Measurements from ENCODE around the gene ABCA13.
A peak's percentile ranks its signal among the peaks of the same experiment; 100 is the strongest.

The ABCA13 gene

DNA sequence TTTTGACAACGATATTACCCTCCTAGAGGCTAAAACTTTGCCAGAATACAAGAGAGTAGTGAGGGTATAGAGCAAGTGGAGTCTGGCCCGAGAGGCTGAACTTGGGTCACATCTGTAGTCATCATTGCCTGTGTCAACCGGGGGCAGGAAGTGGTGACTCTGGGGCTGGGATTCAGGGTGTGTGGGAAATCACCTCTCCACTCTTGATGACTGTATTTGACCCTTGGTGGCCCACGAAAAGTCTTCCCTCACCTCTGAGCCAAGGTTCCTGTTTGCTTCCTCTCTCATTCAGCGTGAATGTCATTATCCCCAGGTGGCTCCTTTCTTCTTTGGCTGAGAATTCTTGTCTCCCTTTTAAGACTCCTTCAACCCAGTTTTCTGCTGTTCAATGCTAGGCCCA lies 240.4 kb downstream of the ABCA13 start:
- H3K4me3 ChIP-seq, result no peak overlapping the region
- no peak overlapping the region for H3K27ac ChIP-seq
- H3K9ac ChIP-seq, result no peak overlapping the region
- no peaks in the 10 kb centered on the region; a peak in 1 of 22 replicates for H4K20me1 ChIP-seq
- peaks cover 0 to 8% (median 0%) of the 10 kb centered on the region in 10 experiments; a peak in 1 of 20 replicates for H3K4me1 ChIP-seq
- peaks cover 0 to 9% (median 0%) of the 10 kb centered on the region in 11 experiments; a peak in 3 of 22 replicates for H3K9me3 ChIP-seq (replicated peaks in 1 of 11)
- H3K4me2 ChIP-seq, result peak overlapping the region in 2 of 11 experiments; percentile 9 to 17; a peak in 2 of 22 replicates
- no peaks in the 10 kb centered on the region for H3K36me3 ChIP-seq
- no peak for TF ChIP-seq Cebpa-rat (IDR thresholded peaks at IDR 0.05)
- H3K27me3 ChIP-seq, result no peaks in the 10 kb centered on the region

DNA sequence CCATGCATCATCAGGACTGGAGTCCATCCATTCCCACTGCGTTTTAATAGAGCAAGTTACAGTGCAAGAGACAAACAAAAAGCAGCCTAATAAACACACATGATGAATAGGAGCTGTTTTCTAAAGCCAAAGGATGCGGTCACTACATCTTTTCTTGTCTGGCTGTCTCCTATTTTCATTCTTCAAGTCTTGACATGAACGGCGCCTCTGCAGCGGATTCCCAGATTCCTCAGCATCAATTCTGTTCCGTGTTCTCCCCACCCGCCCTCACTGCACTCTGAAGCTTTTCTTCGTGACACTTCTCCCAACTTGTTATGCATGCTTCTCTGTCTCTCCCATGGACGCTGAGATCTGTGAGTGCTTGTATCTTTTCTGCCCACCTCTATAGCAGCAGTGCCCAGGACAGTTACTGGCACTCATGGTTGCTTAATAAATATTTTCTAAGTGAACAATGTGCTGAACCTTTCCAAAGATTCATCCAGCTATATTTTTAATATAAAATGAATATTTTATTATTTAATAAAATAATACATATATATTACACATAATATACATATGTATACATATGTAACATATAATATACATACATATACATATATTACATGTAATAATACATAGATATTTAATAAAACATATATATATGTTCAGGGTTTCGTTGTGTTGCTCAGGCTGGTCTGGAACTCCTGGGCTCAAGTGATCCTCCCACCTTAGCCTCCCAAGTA lies 242.9 kb downstream of the ABCA13 start:
- TF ChIP-seq Cebpa-rat (IDR thresholded peaks at IDR 0.05), result no peak
- H3K4me2 ChIP-seq, result no peak overlapping the region
- H3K27me3 ChIP-seq, result no peaks in the 10 kb centered on the region
- H3K36me3 ChIP-seq, result no peaks in the 10 kb centered on the region
- no peak overlapping the region for H3K4me3 ChIP-seq
- no peak overlapping the region for H3K9ac ChIP-seq
- H3K27ac ChIP-seq, result no peak overlapping the region
- H4K20me1 ChIP-seq, result no peaks in the 10 kb centered on the region; a peak in 1 of 22 replicates
- peaks cover 0 to 8% (median 0%) of the 10 kb centered on the region in 10 experiments; a peak in 1 of 20 replicates for H3K4me1 ChIP-seq
- H3K9me3 ChIP-seq (replicated peaks in 1 of 11), result no peaks in the 10 kb centered on the region

DNA sequence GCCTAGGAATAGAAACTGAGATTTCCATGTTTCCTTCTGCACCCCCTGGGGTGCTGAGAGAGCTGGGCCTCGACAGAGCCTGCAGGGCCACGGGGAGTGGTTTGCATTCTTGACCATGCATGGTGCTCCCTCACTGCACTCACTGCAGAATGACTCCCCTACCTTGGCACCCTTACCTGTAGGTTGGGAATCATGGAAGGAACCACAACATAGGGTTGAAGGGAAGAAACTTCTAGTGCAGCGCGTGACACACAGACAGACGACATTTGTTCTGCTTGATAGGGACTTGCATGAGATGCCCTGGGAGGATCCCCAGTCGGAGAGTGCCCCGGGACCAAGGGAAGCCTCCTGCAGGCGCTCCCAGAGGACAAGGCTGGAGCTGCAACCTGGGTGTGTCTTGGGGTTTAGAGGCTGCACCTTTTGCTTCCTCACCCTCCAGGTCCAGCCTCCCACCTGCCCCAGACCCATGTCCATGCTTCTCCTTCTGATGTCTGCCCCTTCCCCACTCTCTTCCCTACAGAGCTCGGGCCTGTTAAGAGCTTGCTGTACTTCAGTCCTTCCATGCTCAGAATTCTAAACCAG lies 245.2 kb downstream of the ABCA13 start:
- H3K4me3 ChIP-seq, result no peak overlapping the region
- peaks cover 0 to 6% (median 0%) of the 10 kb centered on the region in 10 experiments; a peak in 6 of 20 replicates for H3K4me1 ChIP-seq
- H3K9me3 ChIP-seq (replicated peaks in 1 of 11), result no peaks in the 10 kb centered on the region
- no peak overlapping the region for H3K9ac ChIP-seq
- H3K36me3 ChIP-seq, result no peaks in the 10 kb centered on the region
- no peaks in the 10 kb centered on the region for H3K27me3 ChIP-seq
- no peaks in the 10 kb centered on the region; a peak in 1 of 22 replicates for H4K20me1 ChIP-seq
- no peak overlapping the region for H3K4me2 ChIP-seq
- TF ChIP-seq Cebpa-rat (IDR thresholded peaks at IDR 0.05), result no peak
- H3K27ac ChIP-seq, result no peak overlapping the region

DNA sequence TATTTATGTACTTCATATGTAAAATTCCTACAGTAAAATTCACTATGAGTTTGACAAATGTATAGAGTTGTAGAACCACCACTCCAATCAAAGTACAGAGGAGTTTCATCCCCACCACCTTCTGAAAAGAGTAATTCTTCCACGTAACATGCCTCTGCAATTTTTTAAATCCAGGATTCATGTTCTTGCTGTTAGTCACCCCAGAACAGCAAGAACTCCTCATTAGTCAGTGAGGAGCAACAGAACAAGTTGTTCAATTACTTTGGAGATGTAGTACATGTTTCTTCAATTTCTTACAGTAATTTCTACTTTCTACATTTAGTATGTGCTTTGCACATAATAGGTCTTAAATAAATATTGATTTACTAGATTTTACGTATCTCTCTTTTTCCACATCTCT lies 248.1 kb downstream of the ABCA13 start:
- Histone ChIP-seq H3K27ac (no peak overlapping the region), H3K27me3 (no peaks in the 10 kb centered on the region), H3K9me3 (replicated peaks in 1 of 11) (no peaks in the 10 kb centered on the region), H3K4me3 (no peak overlapping the region), H3K4me1 (peaks cover 0 to 11% (median 3%) of the 10 kb centered on the region in 10 experiments; a peak in 9 of 20 replicates), H3K4me2 (no peak overlapping the region), H3K9ac (no peak overlapping the region), H3K36me3 (no peaks in the 10 kb centered on the region), H4K20me1 (no peaks in the 10 kb centered on the region)
- TF ChIP-seq Cebpa-rat (IDR thresholded peaks at IDR 0.05), result no peak

DNA sequence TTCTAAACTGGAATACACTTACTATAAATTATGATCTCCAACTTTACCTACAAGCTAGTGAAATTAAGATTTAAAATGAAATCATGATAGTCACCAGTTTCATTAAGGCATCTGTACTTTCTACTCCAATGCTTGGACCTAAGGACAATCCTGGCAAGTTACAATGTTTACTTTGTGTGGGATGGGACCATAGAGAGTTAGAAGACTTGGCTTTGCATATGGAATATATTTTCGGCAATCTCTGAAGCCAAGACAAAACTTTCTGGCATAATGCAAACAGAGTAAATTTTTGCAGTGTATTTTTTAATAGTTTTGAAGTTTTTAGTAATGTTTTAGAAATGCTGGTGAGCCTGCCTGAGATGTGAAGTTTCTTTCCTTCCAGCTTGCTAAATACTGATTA lies 248.9 kb downstream of the ABCA13 start:
- Histone ChIP-seq H3K9ac (no peak overlapping the region), H3K4me2 (no peak overlapping the region), H3K27ac (no peak overlapping the region), H3K36me3 (no peaks in the 10 kb centered on the region), H4K20me1 (no peaks in the 10 kb centered on the region), H3K9me3 (replicated peaks in 1 of 11) (no peaks in the 10 kb centered on the region), H3K4me1 (peaks cover 0 to 11% (median 3%) of the 10 kb centered on the region in 10 experiments; a peak in 9 of 20 replicates), H3K27me3 (no peaks in the 10 kb centered on the region), H3K4me3 (no peak overlapping the region)
- no peak for TF ChIP-seq Cebpa-rat (IDR thresholded peaks at IDR 0.05)

DNA sequence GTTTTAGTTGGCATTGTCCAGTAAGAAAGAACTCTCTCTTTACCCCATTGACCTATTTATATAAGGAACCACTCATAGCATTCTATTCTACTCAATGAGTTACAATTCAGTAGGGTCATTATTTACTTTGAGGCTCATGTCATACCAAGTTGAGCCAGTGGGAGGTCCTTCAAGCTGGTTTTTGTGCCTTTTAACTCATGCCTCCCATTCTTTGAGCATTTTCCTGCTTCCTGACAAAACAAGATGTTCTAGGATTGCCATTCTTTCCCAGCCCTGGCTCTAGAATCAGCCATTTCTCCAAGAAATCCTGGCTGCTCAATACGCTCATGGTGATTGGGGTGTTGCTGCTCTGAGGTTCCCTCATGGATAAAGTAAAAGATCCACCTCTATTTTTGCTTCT lies 250.1 kb downstream of the ABCA13 start:
- H3K27ac ChIP-seq, result no peak overlapping the region
- H3K9ac ChIP-seq, result no peak overlapping the region
- H4K20me1 ChIP-seq, result no peaks in the 10 kb centered on the region
- peak overlapping the region in 3 of 11 experiments; percentile 15 to 43 (median 28); a peak in 4 of 22 replicates for H3K4me2 ChIP-seq
- no peaks in the 10 kb centered on the region for H3K27me3 ChIP-seq
- H3K4me1 ChIP-seq, result peaks cover 0 to 11% (median 4%) of the 10 kb centered on the region in 10 experiments; a peak in 16 of 20 replicates
- H3K36me3 ChIP-seq, result no peaks in the 10 kb centered on the region
- no peaks in the 10 kb centered on the region for H3K9me3 ChIP-seq (replicated peaks in 1 of 11)
- no peak overlapping the region for H3K4me3 ChIP-seq
- no peak for TF ChIP-seq Cebpa-rat (IDR thresholded peaks at IDR 0.05)

DNA sequence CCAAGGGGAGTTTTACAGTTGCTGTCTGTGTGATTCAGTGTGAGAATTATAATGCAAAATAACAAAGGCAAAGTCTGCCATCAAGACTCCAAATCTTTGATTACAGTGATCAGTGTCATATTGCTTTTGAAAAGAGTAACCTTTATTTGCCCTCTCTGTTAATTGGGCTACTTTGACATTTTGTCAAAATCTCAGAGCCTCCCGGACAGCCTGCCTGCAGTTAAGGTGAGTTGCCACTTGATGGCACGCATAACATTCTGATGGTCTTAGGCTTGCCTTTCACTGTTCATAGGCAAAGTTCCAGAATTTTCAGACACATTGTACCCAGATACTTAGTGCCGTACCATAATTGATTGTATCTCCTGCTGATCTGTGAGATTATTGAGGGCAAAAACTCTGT lies 253.5 kb downstream of the ABCA13 start:
- Histone ChIP-seq H3K4me3 (no peak overlapping the region), H3K4me2 (no peak overlapping the region), H3K9me3 (replicated peaks in 1 of 11) (no peaks in the 10 kb centered on the region), H3K9ac (no peak overlapping the region), H3K4me1 (peaks cover 18 to 31% (median 24%) of the 10 kb centered on the region in 10 experiments), H3K36me3 (no peaks in the 10 kb centered on the region), H3K27ac (no peak overlapping the region), H3K27me3 (no peaks in the 10 kb centered on the region), H4K20me1 (no peaks in the 10 kb centered on the region)
- TF ChIP-seq Cebpa-rat (IDR thresholded peaks at IDR 0.05), result no peak

DNA sequence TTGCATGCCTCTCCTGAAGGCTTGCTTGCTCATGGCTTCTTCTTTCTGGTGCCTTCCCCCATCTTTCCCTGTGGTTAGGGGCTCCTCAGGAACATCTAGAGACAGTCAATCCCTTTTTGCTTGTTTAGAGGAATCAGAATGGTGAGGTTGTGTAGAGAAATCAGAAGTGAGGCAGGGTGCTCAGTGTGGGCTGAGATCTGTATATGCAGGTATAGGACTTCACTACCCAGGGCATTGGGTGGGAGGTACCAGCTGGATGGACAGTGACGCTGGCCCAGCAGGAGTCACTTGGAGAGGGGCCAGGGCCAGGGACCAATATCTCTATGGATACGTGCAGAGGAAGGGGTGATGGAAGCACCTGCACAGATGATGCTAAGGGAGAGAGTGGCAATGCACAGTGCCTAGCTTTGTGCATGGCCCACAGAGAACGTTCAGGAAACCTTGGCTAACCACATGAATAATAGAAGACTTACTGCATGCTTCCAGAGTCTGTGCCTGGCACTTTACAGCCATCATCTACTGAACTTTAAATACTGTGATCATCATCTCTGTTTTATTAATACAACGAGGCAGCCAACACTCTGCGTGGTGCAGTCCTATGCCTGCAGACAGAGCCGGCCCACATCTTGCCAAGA lies 255.2 kb downstream of the ABCA13 start:
- Histone ChIP-seq H3K9ac (no peak overlapping the region), H3K4me2 (peak overlapping the region in 8 of 11 experiments; percentile 26 to 77 (median 37); a peak in 11 of 22 replicates), H3K9me3 (replicated peaks in 1 of 11) (no peaks in the 10 kb centered on the region), H4K20me1 (no peaks in the 10 kb centered on the region), H3K4me1 (peaks cover 17 to 29% (median 24%) of the 10 kb centered on the region in 10 experiments), H3K36me3 (no peaks in the 10 kb centered on the region), H3K4me3 (no peak overlapping the region), H3K27me3 (no peaks in the 10 kb centered on the region), H3K27ac (no peak overlapping the region)
- TF ChIP-seq Cebpa-rat (IDR thresholded peaks at IDR 0.05), result no peak

DNA sequence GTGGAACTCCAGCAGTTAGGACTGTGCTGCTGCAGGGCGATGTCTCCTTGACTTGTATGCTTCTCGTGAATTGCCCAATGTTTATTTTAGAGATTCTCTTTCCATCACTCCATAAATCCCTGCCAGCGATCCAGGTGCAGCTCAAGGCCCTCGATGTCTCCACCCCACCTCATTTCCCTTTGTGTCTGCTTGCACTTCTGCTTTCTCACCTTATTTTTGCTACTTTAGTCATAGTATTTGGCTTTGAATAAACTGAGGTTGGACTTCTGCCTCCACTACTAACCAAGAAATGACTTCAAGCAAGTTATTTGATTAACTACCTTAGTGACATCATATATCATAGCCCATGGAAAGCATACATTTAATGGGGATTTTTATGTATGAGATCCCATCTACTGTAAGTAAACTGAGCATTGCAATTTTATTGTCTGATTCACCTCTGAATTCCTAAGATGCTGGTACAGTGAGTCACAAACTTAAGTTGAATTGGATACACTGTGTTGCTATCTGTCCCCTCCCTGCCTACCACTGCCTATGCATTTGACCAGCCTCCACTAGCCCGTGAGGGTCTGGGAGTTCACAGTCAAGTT lies 255.8 kb downstream of the ABCA13 start:
- Histone ChIP-seq H3K9me3 (replicated peaks in 1 of 11) (no peaks in the 10 kb centered on the region), H3K4me1 (peaks cover 10 to 27% (median 23%) of the 10 kb centered on the region in 10 experiments), H3K27me3 (no peaks in the 10 kb centered on the region), H3K27ac (no peak overlapping the region), H3K4me2 (peak overlapping the region in 9 of 11 experiments; percentile 26 to 77 (median 55); a peak in 13 of 22 replicates), H3K9ac (no peak overlapping the region), H3K36me3 (no peaks in the 10 kb centered on the region), H3K4me3 (no peak overlapping the region), H4K20me1 (no peaks in the 10 kb centered on the region)
- TF ChIP-seq Cebpa-rat (IDR thresholded peaks at IDR 0.05), result no peak

Data from BLaER1 treated with 17β-estradiol and CSF1 and Interleukin-3, amounts not matched to agents 10 nM and 100 nM (cell line).